Measurements from ENCODE around the gene TAS2R40. TPM values are rescaled to one million over a fixed set of nuclear protein-coding genes. Genes with fewer than 3 reads are reported as not detected.
"Not testable (repeated sequence)": the region's sequence is repeated elsewhere in the genome, so short reads cannot be mapped to it uniquely, and the experiment has no call there.

Gene TAS2R40
- total RNA-seq, 1 donor from 2014 or later = not detected

GRCh38 chr7:143250822-143251221, 29.0 kb downstream of the TAS2R40 start:
- DNase-seq = no peak

- no peak for DNase-seq
These were observed 30.2 kb downstream of the TAS2R40 start for GRCh38 chr7:143252006-143252405.

- no peak for DNase-seq
These were observed 33.7 kb downstream of the TAS2R40 start for GRCh38 chr7:143255564-143255963.

GRCh38 chr7:143256325-143256724, 34.5 kb downstream of the TAS2R40 start:
- DNase-seq = no peak

GRCh38 chr7:143256932-143257331, 35.1 kb downstream of the TAS2R40 start:
- no peak for DNase-seq

- DNase-seq = no peak
These were observed 35.7 kb downstream of the TAS2R40 start for GRCh38 chr7:143257501-143257900.

- DNase-seq = no peak
These were observed 37.0 kb downstream of the TAS2R40 start for GRCh38 chr7:143258831-143259230.

- no peak for DNase-seq
These were observed 37.9 kb downstream of the TAS2R40 start for GRCh38 chr7:143259765-143260164.

- no peak for DNase-seq
These were observed 40.1 kb downstream of the TAS2R40 start for GRCh38 chr7:143261901-143262300.

- DNase-seq = peak; percentile 24
These were observed 41.7 kb downstream of the TAS2R40 start, which contains the start of gene GSTK1 for GRCh38 chr7:143263266-143264195. GSTK1 (plus strand) TSS chr7:143263441; CDS start chr7:143263514, 73 bp downstream.

GRCh38 chr7:143264196-143264568, 42.3 kb downstream of the TAS2R40 start:
- DNase-seq = not testable (repeated sequence)

GRCh38 chr7:143265017-143265693, 43.3 kb downstream of the TAS2R40 start:
- no peak for DNase-seq

- DNase-seq = no peak
These were observed 47.4 kb downstream of the TAS2R40 start for GRCh38 chr7:143269251-143269650.

GRCh38 chr7:143271240-143271639, 49.4 kb downstream of the TAS2R40 start:
- no peak for DNase-seq

Small RNAs within 50 kb of the gene (small RNA-seq; reads per million reads assigned to genes)
- not detected for gene AC073342.3 (ENCODE audit: low replicate concordance)

Other genes starting within 250 kb of the TAS2R40 start
- gene OR9A2, start 194.9 kb upstream of the TAS2R40 start, total RNA-seq = 0.20 TPM
- not detected for gene OR6V1, start 169.7 kb upstream of the TAS2R40 start, total RNA-seq
- not detected for gene PIP, start 90.0 kb upstream of the TAS2R40 start, total RNA-seq
- gene TAS2R39, start 38.6 kb upstream of the TAS2R40 start, total RNA-seq = not detected
- 64.1 TPM for gene GSTK1, start 41.4 kb downstream of the TAS2R40 start, total RNA-seq
- gene TMEM139, start 62.9 kb downstream of the TAS2R40 start, total RNA-seq = 1.1 TPM
- gene CASP2, start 66.3 kb downstream of the TAS2R40 start, total RNA-seq = 18.6 TPM
- gene CLCN1, start 94.1 kb downstream of the TAS2R40 start, total RNA-seq = 0.20 TPM
- gene FAM131B, start 140.7 kb downstream of the TAS2R40 start, total RNA-seq = 0.59 TPM
- 27.1 TPM for gene ZYX, start 159.3 kb downstream of the TAS2R40 start, total RNA-seq
- gene EPHA1, start 186.8 kb downstream of the TAS2R40 start, total RNA-seq = 16.2 TPM
- not detected for gene TAS2R60, start 221.4 kb downstream of the TAS2R40 start, total RNA-seq